HepG2 (cell line): Measurements from ENCODE around the gene DCAF8. TPM values are rescaled to one million over a fixed set of nuclear protein-coding genes. Genes with fewer than 3 reads are reported as not detected.
A peak's percentile ranks its signal among the peaks of the same experiment; 100 is the strongest.

ENCODE experiments used
- ARNT ChIP-seq: fragments of 450-650 bp; IDR thresholded peaks from 2 replicates; pipeline ENCODE4 v1.6.1; 2017
- ATF5 ChIP-seq: sonication (generic); formaldehyde crosslinking; IDR thresholded peaks from 2 replicates; pipeline ENCODE4 v1.4.0; 2020; ENCODE audit warnings: mild to moderate bottlenecking, low read depth, missing genetic modification reagents
- MBD4 ChIP-seq: IDR thresholded peaks from 2 replicates; pipeline ENCODE4 v1.6.1; 2012; ENCODE audit warnings: low read length, inconsistent platforms, borderline replicate concordance
- MTA1 ChIP-seq: sonication (generic); formaldehyde crosslinking; IDR thresholded peaks from 2 replicates; pipeline ENCODE4 v1.4.0; 2020; ENCODE audit warnings: missing genetic modification reagents, mild to moderate bottlenecking, borderline replicate concordance
- NAIF1 ChIP-seq: sonication (generic); formaldehyde crosslinking; IDR thresholded peaks from 2 replicates; pipeline ENCODE4 v1.5.0; 2020; ENCODE audit warnings: mild to moderate bottlenecking, missing genetic modification reagents, borderline replicate concordance
- NR0B2 ChIP-seq: sonication (generic); formaldehyde crosslinking; IDR thresholded peaks from 2 replicates; pipeline ENCODE4 v1.4.0; 2020; ENCODE audit warnings: mild to moderate bottlenecking, missing genetic modification reagents
- PPARG ChIP-seq: conservative IDR thresholded peaks from 2 replicates; pipeline ENCODE4 v1.6.1; 2016; ENCODE audit warnings: missing biosample characterization, missing genetic modification reagents
- RNF219 ChIP-seq: sonication (generic); formaldehyde crosslinking; IDR thresholded peaks from 2 replicates; pipeline ENCODE4 v1.5.0; 2020; ENCODE audit warnings: mild to moderate bottlenecking, missing genetic modification reagents
- SALL2 ChIP-seq: sonication (generic); formaldehyde crosslinking; IDR thresholded peaks from 2 replicates; pipeline ENCODE4 v1.8.1; 2023; ENCODE audit warnings: mild to moderate bottlenecking, missing genetic modification reagents, inconsistent platforms
- ZBTB33 ChIP-seq: sonication (generic); formaldehyde crosslinking; IDR thresholded peaks from 2 replicates; pipeline ENCODE4 v1.4.0; 2020; ENCODE audit warnings: missing genetic modification reagents
- ZFP37 ChIP-seq: sonication (generic); formaldehyde crosslinking; IDR thresholded peaks from 2 replicates; pipeline ENCODE4 v1.4.0; 2020; ENCODE audit warnings: missing genetic modification reagents, borderline replicate concordance
- ZHX1 ChIP-seq: sonication (generic); formaldehyde crosslinking; IDR thresholded peaks from 2 replicates; pipeline ENCODE4 v1.8.1; 2022; ENCODE audit warnings: low read depth, mild to moderate bottlenecking, missing genetic modification reagents
- ZNF414 ChIP-seq: sonication (generic); formaldehyde crosslinking; IDR thresholded peaks from 2 replicates; pipeline ENCODE4 v1.5.0; 2020; ENCODE audit warnings: missing genetic modification reagents
- ZNF44 ChIP-seq: sonication (generic); formaldehyde crosslinking; IDR thresholded peaks from 2 replicates; pipeline ENCODE4 v1.5.1; 2020; ENCODE audit warnings: mild to moderate bottlenecking, missing genetic modification reagents
- ZNF589 ChIP-seq: sonication (generic); formaldehyde crosslinking; conservative IDR thresholded peaks from 2 replicates; pipeline ENCODE4 v1.8.0; 2022; ENCODE audit warnings: mild to moderate bottlenecking, moderate library complexity, missing genetic modification reagents
- ZNF597 ChIP-seq: sonication (generic); formaldehyde crosslinking; IDR thresholded peaks from 2 replicates; pipeline ENCODE4 v1.5.0; 2020; ENCODE audit warnings: missing genetic modification reagents
- ZNF781 ChIP-seq: sonication (generic); formaldehyde crosslinking; IDR thresholded peaks from 2 replicates; pipeline ENCODE4 v1.5.1; 2020; ENCODE audit warnings: borderline replicate concordance, mild to moderate bottlenecking, missing genetic modification reagents; ENCODE audit errors: not compliant biosample characterization
- polyA plus RNA-seq, 8 experiments: library from polyadenylated mRNA; depleted of rRNA in 3 of 8; stranded (reverse) in 7 of 8; unstranded in 1 of 8; fragments of >200 nt; fragmentation: Illumina TruSeq in 4 of 8; extraction: Trizol in 4 of 8; gene quantifications; 2 replicates each; pipeline versions ENCODE4 v1.2.1 to v1.2.3, GENCODE V29; 2011 to 2016; ENCODE audit warnings: low read depth in 4 of 8, missing spikeins in 1 of 8, mixed read lengths in 1 of 8; ENCODE audit not compliant: insufficient read depth in 1 of 8
- total RNA-seq, 5 experiments: library from RNA; depleted of rRNA; stranded (reverse); fragments of >200 nt; fragmentation: Illumina TruSeq; extraction: Trizol; gene quantifications; 2 replicates each; pipeline ENCODE4 v1.2.3, GENCODE V29; 2016; ENCODE audit warnings: low read depth in 1 of 5

The DCAF8 gene
- total and polyA plus RNA-seq, 2 of the 13 experiments (the other 11 are each of a cell fraction or from before 2014, with no cell fraction given) = 73.4 to 79.8 TPM

GRCh38 chr1:160261893-160262794 is at the start of gene DCAF8 (continued):
- TF ChIP-seq ZNF44 (CRISPR knock-in tag) = 0 out of 2 replicates have a peak, but pooled peaks have one; percentile 52
- TF ChIP-seq ZNF414 (CRISPR knock-in tag) = peak; percentile 88
- TF ChIP-seq RNF219 (CRISPR knock-in tag) = 0 out of 2 replicates have a peak, but pooled peaks have one; percentile 55
- TF ChIP-seq ZNF589 (CRISPR knock-in tag) = peak; percentile 77; the same call in 1 of the 2 replicates
- peak; percentile 43; the same call in 1 of the 2 replicates for TF ChIP-seq SALL2 (CRISPR knock-in tag)
- TF ChIP-seq MBD4 = no peak
- no peak; the same call in 1 of the 2 replicates for TF ChIP-seq NR0B2 (CRISPR knock-in tag)
- TF ChIP-seq ZFP37 (CRISPR knock-in tag) = no peak
- TF ChIP-seq ZHX1 (CRISPR knock-in tag) = no peak; the same call in 1 of the 2 replicates
- TF ChIP-seq ZNF781 (CRISPR knock-in tag) = peak; percentile 37
- TF ChIP-seq PPARG (CRISPR knock-in tag) = no peak
- TF ChIP-seq ATF5 = no peak
- peak; percentile 43; the same call in 1 of the 2 replicates for TF ChIP-seq MTA1 (CRISPR knock-in tag)
- no peak for TF ChIP-seq ZNF597 (CRISPR knock-in tag)
- TF ChIP-seq NAIF1 (CRISPR knock-in tag) = peak; percentile 86
- 0 out of 2 replicates have a peak, but pooled peaks have one; percentile 12 for TF ChIP-seq ZBTB33
- TF ChIP-seq ARNT = no peak
